ENCODE measurements around the gene FAM47B.

DNA sequence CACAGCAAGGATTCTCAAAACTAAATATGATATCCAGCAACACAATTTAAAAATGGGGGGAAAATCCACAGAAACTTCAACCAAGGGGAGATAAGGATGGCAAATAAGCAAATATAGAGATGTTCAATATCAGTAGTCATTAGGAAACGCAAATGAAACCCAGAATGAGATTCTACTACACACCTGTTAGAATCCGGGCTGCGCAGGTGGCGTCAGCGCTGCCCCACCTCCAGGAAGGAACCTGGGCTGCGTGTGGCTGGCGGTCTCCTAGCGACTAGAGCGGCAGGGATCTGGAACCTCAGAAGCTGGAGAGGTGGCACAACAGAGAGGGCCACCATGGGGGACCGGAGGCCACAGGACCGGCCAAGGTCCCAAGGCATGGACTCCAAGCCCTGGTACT, at the start of gene FAM47B:
- TF ChIP-seq, protein P1, sequence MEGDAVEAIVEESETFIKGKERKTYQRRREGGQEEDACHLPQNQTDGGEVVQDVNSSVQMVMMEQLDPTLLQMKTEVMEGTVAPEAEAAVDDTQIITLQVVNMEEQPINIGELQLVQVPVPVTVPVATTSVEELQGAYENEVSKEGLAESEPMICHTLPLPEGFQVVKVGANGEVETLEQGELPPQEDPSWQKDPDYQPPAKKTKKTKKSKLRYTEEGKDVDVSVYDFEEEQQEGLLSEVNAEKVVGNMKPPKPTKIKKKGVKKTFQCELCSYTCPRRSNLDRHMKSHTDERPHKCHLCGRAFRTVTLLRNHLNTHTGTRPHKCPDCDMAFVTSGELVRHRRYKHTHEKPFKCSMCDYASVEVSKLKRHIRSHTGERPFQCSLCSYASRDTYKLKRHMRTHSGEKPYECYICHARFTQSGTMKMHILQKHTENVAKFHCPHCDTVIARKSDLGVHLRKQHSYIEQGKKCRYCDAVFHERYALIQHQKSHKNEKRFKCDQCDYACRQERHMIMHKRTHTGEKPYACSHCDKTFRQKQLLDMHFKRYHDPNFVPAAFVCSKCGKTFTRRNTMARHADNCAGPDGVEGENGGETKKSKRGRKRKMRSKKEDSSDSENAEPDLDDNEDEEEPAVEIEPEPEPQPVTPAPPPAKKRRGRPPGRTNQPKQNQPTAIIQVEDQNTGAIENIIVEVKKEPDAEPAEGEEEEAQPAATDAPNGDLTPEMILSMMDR (conservative IDR thresholded peaks at IDR 0.05; ENCODE audit: low read length), result no peak
- no peak for TF ChIP-seq EZH2phosphoT487 (IDR thresholded peaks at IDR 0.05; ENCODE audit: borderline replicate concordance, low read depth, low read length)
